ENCODE data around the gene OR52B2. TPM values are rescaled to one million over a fixed set of nuclear protein-coding genes. Genes with fewer than 3 reads are reported as not detected.

Gene OR52B2
- polyA plus RNA-seq, 1 of the 3 experiments (the other 2 are of a cell fraction), result not detected

DNA sequence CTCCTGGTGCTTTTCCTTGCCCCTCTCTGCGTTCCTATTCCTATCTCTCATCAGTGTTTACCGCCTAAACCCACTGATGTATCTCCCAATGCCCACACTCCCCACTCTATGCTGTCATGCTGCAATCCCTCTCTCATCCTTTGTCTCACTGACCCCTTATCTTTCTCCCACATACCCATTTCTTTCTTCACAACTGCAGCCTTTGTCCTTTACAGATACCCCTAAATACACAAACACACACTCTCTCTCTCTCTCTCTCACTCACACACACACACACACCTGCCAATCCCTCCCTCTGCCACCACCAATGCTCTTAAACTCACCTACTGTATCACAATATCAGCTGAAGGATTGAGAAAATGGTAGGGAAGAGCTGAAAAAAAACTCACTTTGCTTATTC lies 5.3 kb upstream of the OR52B2 start:
- TF ChIP-seq FOXJ3 (CRISPR knock-in tag; IDR thresholded peaks at IDR 0.05) (no peak), TEAD4 (IDR thresholded peaks at IDR 0.05; ENCODE audit: borderline replicate concordance, insufficient read depth) (no peak), SIN3A (IDR thresholded peaks at IDR 0.05; ENCODE audit: borderline replicate concordance, low read depth, low read length) (no peak), RCOR1 (IDR thresholded peaks at IDR 0.05; ENCODE audit: low read length) (no peak)
- TF ChIP-seq, protein P1, sequence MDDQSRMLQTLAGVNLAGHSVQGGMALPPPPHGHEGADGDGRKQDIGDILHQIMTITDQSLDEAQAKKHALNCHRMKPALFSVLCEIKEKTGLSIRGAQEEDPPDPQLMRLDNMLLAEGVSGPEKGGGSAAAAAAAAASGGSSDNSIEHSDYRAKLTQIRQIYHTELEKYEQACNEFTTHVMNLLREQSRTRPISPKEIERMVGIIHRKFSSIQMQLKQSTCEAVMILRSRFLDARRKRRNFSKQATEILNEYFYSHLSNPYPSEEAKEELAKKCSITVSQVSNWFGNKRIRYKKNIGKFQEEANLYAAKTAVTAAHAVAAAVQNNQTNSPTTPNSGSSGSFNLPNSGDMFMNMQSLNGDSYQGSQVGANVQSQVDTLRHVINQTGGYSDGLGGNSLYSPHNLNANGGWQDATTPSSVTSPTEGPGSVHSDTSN (IDR thresholded peaks at IDR 0.05), result no peak
- TF ChIP-seq, protein P2, sequence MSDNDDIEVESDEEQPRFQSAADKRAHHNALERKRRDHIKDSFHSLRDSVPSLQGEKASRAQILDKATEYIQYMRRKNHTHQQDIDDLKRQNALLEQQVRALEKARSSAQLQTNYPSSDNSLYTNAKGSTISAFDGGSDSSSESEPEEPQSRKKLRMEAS (IDR thresholded peaks at IDR 0.05; ENCODE audit: low read depth), result no peak
- Histone ChIP-seq H3K4me2 (no peak overlapping the region), H3F3A (replicated peaks; ENCODE audit: insufficient read depth) (no peaks in the 10 kb centered on the region), H2AFZ (ENCODE audit: low read depth) (no peak overlapping the region), H3K9ac (no peak overlapping the region), H4K20me1 (ENCODE audit: insufficient read depth) (no peaks in the 10 kb centered on the region), H3K27me3 (ENCODE audit: insufficient read depth) (peaks cover 4% of the 10 kb centered on the region; the same call in 1 of the 2 replicates), H3K4me3 (ENCODE audit: low read depth in 2 of 2, low read length in 1 of 2) (no peak overlapping the region), H3K36me3 (replicated peaks in 1 of 2; ENCODE audit: control insufficient read depth in 1 of 2, insufficient read depth in 2 of 2, low read length in 1 of 2) (no peaks in the 10 kb centered on the region), H3K9me3 (no peaks in the 10 kb centered on the region), H3K27ac (ENCODE audit: low read depth in 2 of 2, low read length in 1 of 2) (no peak overlapping the region), H3K4me1 (ENCODE audit: control insufficient read depth in 1 of 2, insufficient read depth in 2 of 2, low read depth in 1 of 2, low read length in 1 of 2) (no peaks in the 10 kb centered on the region), H3K79me2 (ENCODE audit: insufficient read depth) (no peaks in the 10 kb centered on the region), H3K9me2 (no peaks in the 10 kb centered on the region)
- CTCF ChIA-PET, result no interaction called here
- WGBS (ENCODE audit: low lambda C conversion rate), result 0% methylated on average over 2 of the region's 2 CpGs
- no peak for DNase-seq
- POLR2A ChIA-PET, result no interaction called here

GRCh38 chr11:6156628-6157359 lies 13.3 kb downstream of the OR52B2 start:
- WGBS (ENCODE audit: low lambda C conversion rate), result 21% methylated on average over 7 of the region's 7 CpGs
- ChIA-PET CTCF (interaction anchor here (1.2 kb wide), 1 partner anchor 23 kb away, joined by 3 read pairs; no protein-coding TSS in a partner anchor), POLR2A (no interaction called here)
- no peaks in the 10 kb centered on the region for H3K9me3 ChIP-seq
- H3K4me2 ChIP-seq, result no peak overlapping the region
- no peaks in the 10 kb centered on the region for H3K79me2 ChIP-seq (ENCODE audit: insufficient read depth)
- H3K36me3 ChIP-seq (replicated peaks in 1 of 2; ENCODE audit: control insufficient read depth in 1 of 2, insufficient read depth in 2 of 2, low read length in 1 of 2), result no peaks in the 10 kb centered on the region
- TF ChIP-seq POLR2AphosphoS5 (IDR thresholded peaks at IDR 0.05; ENCODE audit: low read depth, low read length) (no peak), RCOR1 (IDR thresholded peaks at IDR 0.05; ENCODE audit: low read length) (no peak)
- TF ChIP-seq, protein P3, sequence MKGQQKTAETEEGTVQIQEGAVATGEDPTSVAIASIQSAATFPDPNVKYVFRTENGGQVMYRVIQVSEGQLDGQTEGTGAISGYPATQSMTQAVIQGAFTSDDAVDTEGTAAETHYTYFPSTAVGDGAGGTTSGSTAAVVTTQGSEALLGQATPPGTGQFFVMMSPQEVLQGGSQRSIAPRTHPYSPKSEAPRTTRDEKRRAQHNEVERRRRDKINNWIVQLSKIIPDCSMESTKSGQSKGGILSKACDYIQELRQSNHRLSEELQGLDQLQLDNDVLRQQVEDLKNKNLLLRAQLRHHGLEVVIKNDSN (IDR thresholded peaks at IDR 0.05; ENCODE audit: borderline replicate concordance, low read depth), result peak; percentile 48; the same call in 1 of the 2 replicates
- no peaks in the 10 kb centered on the region for H3K4me1 ChIP-seq (ENCODE audit: control insufficient read depth in 1 of 2, insufficient read depth in 2 of 2, low read depth in 1 of 2, low read length in 1 of 2)
- no peaks in the 10 kb centered on the region for H3K9me2 ChIP-seq
- H3K27ac ChIP-seq (ENCODE audit: low read depth in 2 of 2, low read length in 1 of 2), result no peak overlapping the region
- no peaks in the 10 kb centered on the region for H3K27me3 ChIP-seq (ENCODE audit: insufficient read depth)
- no peaks in the 10 kb centered on the region for H4K20me1 ChIP-seq (ENCODE audit: insufficient read depth)
- H2AFZ ChIP-seq (ENCODE audit: low read depth), result no peak overlapping the region
- H3F3A ChIP-seq (replicated peaks; ENCODE audit: insufficient read depth), result no peaks in the 10 kb centered on the region
- H3K9ac ChIP-seq, result no peak overlapping the region
- H3K4me3 ChIP-seq (ENCODE audit: low read depth in 2 of 2, low read length in 1 of 2), result no peak overlapping the region
- no peak for DNase-seq

DNA sequence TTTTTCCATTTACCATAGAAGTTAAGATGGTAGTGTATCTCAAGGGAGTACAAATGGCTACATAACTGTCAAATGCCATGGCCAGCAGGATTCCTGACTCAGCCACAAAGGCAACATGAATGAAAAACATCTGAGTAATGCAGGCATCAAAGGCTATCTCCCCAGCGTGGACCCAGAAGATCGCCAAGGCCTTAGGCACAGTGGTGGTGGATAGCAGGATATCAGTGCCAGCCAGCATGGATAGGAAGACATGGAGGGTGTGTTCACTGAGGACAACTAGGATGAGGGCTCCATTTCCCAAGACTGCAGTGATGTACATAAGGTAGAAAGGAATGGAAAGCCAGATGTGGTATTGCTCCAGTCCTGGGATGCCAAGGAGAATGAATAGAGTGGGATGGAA lies 18.0 kb downstream of the OR52B2 start:
- H3K27me3 ChIP-seq (ENCODE audit: insufficient read depth), result no peaks in the 10 kb centered on the region
- H3K9me3 ChIP-seq, result no peaks in the 10 kb centered on the region
- TF ChIP-seq FOSL2 (IDR thresholded peaks at IDR 0.05; ENCODE audit: borderline replicate concordance, low read depth) (no peak), NFIC (IDR thresholded peaks at IDR 0.05; ENCODE audit: borderline replicate concordance) (no peak), FOXJ3 (CRISPR knock-in tag; IDR thresholded peaks at IDR 0.05) (no peak), RXRA (IDR thresholded peaks at IDR 0.05; ENCODE audit: borderline replicate concordance, low read depth) (no peak), TAF1 (IDR thresholded peaks at IDR 0.05; ENCODE audit: borderline replicate concordance, low read depth, low read length) (no peak), TCF12 (IDR thresholded peaks at IDR 0.05) (no peak)
- TF ChIP-seq, protein P2 (IDR thresholded peaks at IDR 0.05; ENCODE audit: low read depth), result no peak
- no peak overlapping the region for H3K4me3 ChIP-seq (ENCODE audit: low read depth in 2 of 2, low read length in 1 of 2)
- H3K4me1 ChIP-seq (ENCODE audit: control insufficient read depth in 1 of 2, insufficient read depth in 2 of 2, low read depth in 1 of 2, low read length in 1 of 2), result no peaks in the 10 kb centered on the region
- H3K9me2 ChIP-seq, result no peaks in the 10 kb centered on the region
- H3K36me3 ChIP-seq (replicated peaks in 1 of 2; ENCODE audit: control insufficient read depth in 1 of 2, insufficient read depth in 2 of 2, low read length in 1 of 2), result no peaks in the 10 kb centered on the region
- no peaks in the 10 kb centered on the region for H4K20me1 ChIP-seq (ENCODE audit: insufficient read depth)
- no peak overlapping the region for H3K27ac ChIP-seq (ENCODE audit: low read depth in 2 of 2, low read length in 1 of 2)
- CTCF ChIA-PET, result no interaction called here
- 4% methylated on average over 2 of the region's 2 CpGs for WGBS (ENCODE audit: low lambda C conversion rate)
- H2AFZ ChIP-seq (ENCODE audit: low read depth), result no peak overlapping the region
- H3K9ac ChIP-seq, result no peak overlapping the region
- POLR2A ChIA-PET, result no interaction called here
- no peak overlapping the region for H3K4me2 ChIP-seq
- no peaks in the 10 kb centered on the region for H3K79me2 ChIP-seq (ENCODE audit: insufficient read depth)
- H3F3A ChIP-seq (replicated peaks; ENCODE audit: insufficient read depth), result no peaks in the 10 kb centered on the region
- no peak for DNase-seq
